K562 (cell line): Measurements from ENCODE around the gene TFAP2A. TPM values are rescaled to one million over a fixed set of nuclear protein-coding genes. Genes with fewer than 3 reads are reported as not detected.

Experiments
- ARID3A ChIP-seq: IDR thresholded peaks from 2 replicates; pipeline ENCODE4 v1.6.1; 2012; ENCODE audit warnings: low read depth, low read length, improper control_type of control experiment, borderline replicate concordance
- ARNT ChIP-seq, 2 experiments: fragments of 450-650 bp; IDR thresholded peaks; 2 replicates each; pipeline ENCODE4 v1.6.1; 2016; ENCODE audit warnings: mild to moderate bottlenecking in 1 of 2
- CBX8 ChIP-seq: fragments of 200-600 bp; sonication (generic); IDR thresholded peaks from 2 replicates; pipeline ENCODE4 v1.6.1; 2012; ENCODE audit warnings: borderline replicate concordance, mixed run types, low read depth, mild to moderate bottlenecking, moderate library complexity, mixed read lengths, low read length, control low read depth, inconsistent platforms; ENCODE audit not compliant: poor library complexity, severe bottlenecking; ENCODE audit errors: extremely low read depth
- CREB3L1 ChIP-seq: fragments of 450-650 bp; IDR thresholded peaks from 2 replicates; pipeline ENCODE4 v1.6.1; 2014; ENCODE audit warnings: low read depth, mild to moderate bottlenecking, moderate library complexity, borderline replicate concordance
- HDAC3 ChIP-seq: fragments of 450-650 bp; IDR thresholded peaks from 2 replicates; pipeline ENCODE4 v1.6.1; 2018; ENCODE audit warnings: borderline replicate concordance, mild to moderate bottlenecking, moderate library complexity; ENCODE audit not compliant: partially characterized antibody
- HMGN3 ChIP-seq: IDR thresholded peaks from 2 replicates; pipeline ENCODE4 v1.6.1; 2011; ENCODE audit warnings: borderline replicate concordance, low read depth, mild to moderate bottlenecking, mixed read lengths, low read length; ENCODE audit not compliant: insufficient read length; ENCODE audit errors: extremely low read depth
- IRF1 ChIP-seq: sonication (generic); formaldehyde crosslinking; IDR thresholded peaks from 2 replicates; pipeline ENCODE4 v1.8.0; 2022; ENCODE audit warnings: missing genetic modification reagents, mild to moderate bottlenecking, borderline replicate concordance
- KDM1A ChIP-seq, 2 experiments: fragments of 450-650 bp; IDR thresholded peaks; 2 replicates each; pipeline ENCODE4 v1.6.1; 2016; ENCODE audit warnings: mild to moderate bottlenecking in 2 of 2
- KLF16 ChIP-seq: IDR thresholded peaks from 2 replicates; pipeline ENCODE4 v1.6.1; 2016; ENCODE audit warnings: antibody characterized with exemption
- SFPQ ChIP-seq: fragments of 200-400 bp; formaldehyde crosslinking; IDR thresholded peaks from 2 replicates; pipeline ENCODE4 v1.6.1; 2017; ENCODE audit warnings: mild to moderate bottlenecking, low read depth, low read length, moderate library complexity
- ZEB2 ChIP-seq: fragments of 450-650 bp; IDR thresholded peaks from 2 replicates; pipeline ENCODE4 v1.6.1; 2016
- ZNF592 ChIP-seq: fragments of 450-650 bp; IDR thresholded peaks from 2 replicates; pipeline ENCODE4 v1.6.1; 2017; ENCODE audit warnings: antibody characterized with exemption, mild to moderate bottlenecking
- ZNF668 ChIP-seq: fragments of 250-450 bp; sonication (Bioruptor Pico); IDR thresholded peaks from 2 replicates; pipeline ENCODE4 v1.8.0; 2022; ENCODE audit warnings: mild to moderate bottlenecking, inconsistent platforms
- polyA plus RNA-seq, 8 experiments: library from polyadenylated mRNA; depleted of rRNA in 4 of 8; stranded (reverse) in 5 of 8; unstranded in 3 of 8; fragments of >200 nt; fragmentation: Nextera tagmentation in 2 of 8; fragmentation: Illumina TruSeq in 1 of 8; extraction: Ambion mirVana in 2 of 8; extraction: Trizol in 1 of 8; gene quantifications; 2 replicates each; pipeline versions ENCODE4 v1.2.1 to v1.2.3, GENCODE V29; 2011 to 2014; ENCODE audit warnings: inconsistent platforms in 1 of 8, missing spikeins in 1 of 8
- total RNA-seq, 7 experiments: library from RNA; depleted of rRNA in 6 of 7; stranded (reverse); fragments of >200 nt in 6 of 7; fragmentation: Illumina TruSeq in 2 of 7; extraction: Trizol in 2 of 7; gene quantifications; 2 replicates each; pipeline versions ENCODE4 v1.2.1 to v1.2.3, GENCODE V29; 2011 to 2021; ENCODE audit warnings: low replicate concordance in 1 of 7

TFAP2A gene
- total and polyA plus RNA-seq, 9 of the 15 experiments (the other 6 are each of a cell fraction or from before 2014, with no cell fraction given) = 0.14 to 0.53 (median 0.19) TPM; not detected in 1

- TF ChIP-seq IRF1 (CRISPR knock-in tag) = no peak
- TF ChIP-seq CREB3L1 = peak; percentile 33; the same call in 1 of the 2 replicates
- TF ChIP-seq ARNT (IDR thresholded peaks at IDR 0.05) = peak; percentile 68 to 98; a peak in 2 of 4 replicates
- TF ChIP-seq SFPQ = no peak
- peak; percentile 89 for TF ChIP-seq HMGN3
- TF ChIP-seq ZEB2 = peak; percentile 75
- TF ChIP-seq ZNF592 = peak; percentile 77
- peak; percentile 75 for TF ChIP-seq HDAC3
- no peak for TF ChIP-seq CBX8
- TF ChIP-seq ZNF668 (CRISPR knock-in tag) = no peak
- TF ChIP-seq KDM1A (IDR thresholded peaks at IDR 0.05) = peak; percentile 45 to 67
- peak; percentile 52; the same call in 1 of the 2 replicates for TF ChIP-seq ARID3A
- TF ChIP-seq KLF16 = peak; percentile 83; the same call in 1 of the 2 replicates
These were observed 13.1 kb downstream of the TFAP2A start (continued) for GRCh38 chr6:10401632-10402223.
